Measurements from ENCODE around the gene CHML.

- TF ChIP-seq CTCF (IDR thresholded peaks at IDR 0.05) (no peak), POLR2A (IDR thresholded peaks at IDR 0.05) (no peak)
Observed at GRCh38 chr1:241622669-241623068, 17.5 kb downstream of the CHML start.

Measured in vagina (tissue), 2 donors.